CD4-positive, alpha-beta T cell treated with Interleukin-6 at 100 ng/mL for 8 hours (primary cell): ENCODE measurements around the gene TRAM2.

Source experiments
- DNase-seq: peaks from one replicate; pipeline ENCODE4 v3.0.0-alpha.2; 2020; ENCODE audit warnings: mixed read lengths, low spot score

Gene TRAM2

DNA sequence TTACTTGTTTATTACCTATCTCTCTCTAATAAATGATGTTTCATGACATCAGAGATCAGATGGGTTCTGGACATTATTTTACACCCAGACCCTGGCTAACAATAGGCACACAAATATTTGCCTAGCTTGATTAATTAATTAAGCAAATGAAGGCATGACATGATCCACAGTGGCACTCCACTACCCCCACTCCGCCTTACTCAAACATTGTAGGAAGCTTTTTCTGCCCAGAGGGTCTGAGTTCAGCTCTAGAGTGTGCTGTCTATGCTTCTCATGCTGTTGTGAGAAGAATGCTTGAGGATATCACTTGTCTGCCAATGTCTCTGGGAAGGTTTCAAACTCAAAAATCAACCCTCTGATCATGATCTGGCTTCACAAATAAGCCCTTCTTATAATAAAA lies 45.0 kb downstream of the TRAM2 start:
- no peak for DNase-seq

DNA sequence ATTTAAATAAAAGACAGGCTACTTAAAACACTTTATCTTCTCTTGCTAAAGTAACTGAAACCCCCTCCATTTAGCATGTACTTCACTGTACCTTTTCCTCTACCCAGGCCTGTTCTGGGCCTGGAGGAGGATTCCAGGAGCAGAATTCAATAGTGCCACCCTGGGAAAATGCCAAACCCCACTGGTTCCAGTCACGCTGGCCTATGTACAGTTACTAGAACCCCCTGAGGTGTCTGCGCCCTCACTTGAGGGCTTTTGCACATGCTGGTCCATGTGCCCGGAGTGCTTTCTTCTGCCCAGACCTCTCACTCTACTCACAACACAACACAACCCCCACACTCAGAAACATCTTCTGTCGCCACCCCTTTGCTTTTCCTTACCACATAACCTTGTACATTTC lies 45.5 kb downstream of the TRAM2 start:
- no peak for DNase-seq

DNA sequence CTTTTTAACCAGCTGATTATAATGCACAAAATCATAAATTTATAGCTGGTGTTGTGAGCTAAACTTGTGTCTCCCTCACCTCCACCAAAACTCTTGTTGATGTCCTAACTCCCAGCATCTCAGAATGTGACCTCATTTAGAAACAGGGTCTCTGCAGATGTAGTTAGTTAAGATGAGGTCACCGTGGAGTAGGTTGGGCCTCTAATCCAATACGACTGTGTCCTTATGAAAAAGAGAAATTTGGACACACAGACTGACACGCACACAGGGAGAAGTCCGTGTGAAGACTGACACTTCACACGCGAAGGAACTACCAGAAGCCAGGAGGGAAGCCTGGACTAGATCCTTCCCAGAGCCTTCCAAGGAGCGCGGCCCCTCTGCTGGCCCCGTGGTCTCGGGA lies 46.5 kb downstream of the TRAM2 start:
- DNase-seq, result no peak

DNA sequence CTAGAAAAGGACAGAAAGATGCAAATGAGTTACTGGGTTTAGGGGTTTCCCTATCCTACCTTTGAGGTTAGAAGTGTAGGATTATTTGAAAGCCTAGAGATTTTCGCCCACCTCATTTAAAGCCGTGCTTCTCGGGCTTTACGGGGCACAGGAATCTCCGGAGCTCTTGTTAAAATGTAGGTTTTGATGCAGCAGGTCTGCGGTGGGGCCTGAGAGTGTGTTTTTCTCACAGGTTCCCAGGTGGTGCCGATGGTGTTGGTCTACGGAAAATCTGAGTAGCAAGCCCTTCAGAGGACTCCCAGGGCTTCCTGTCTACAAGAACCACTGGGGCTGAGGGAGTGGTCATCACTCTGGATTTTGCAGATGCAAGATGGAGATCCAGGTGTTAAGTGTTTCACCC lies 47.5 kb downstream of the TRAM2 start:
- DNase-seq, result no peak

GRCh38 chr6:52527436-52527835 lies 49.4 kb downstream of the TRAM2 start:
- no peak for DNase-seq

DNA sequence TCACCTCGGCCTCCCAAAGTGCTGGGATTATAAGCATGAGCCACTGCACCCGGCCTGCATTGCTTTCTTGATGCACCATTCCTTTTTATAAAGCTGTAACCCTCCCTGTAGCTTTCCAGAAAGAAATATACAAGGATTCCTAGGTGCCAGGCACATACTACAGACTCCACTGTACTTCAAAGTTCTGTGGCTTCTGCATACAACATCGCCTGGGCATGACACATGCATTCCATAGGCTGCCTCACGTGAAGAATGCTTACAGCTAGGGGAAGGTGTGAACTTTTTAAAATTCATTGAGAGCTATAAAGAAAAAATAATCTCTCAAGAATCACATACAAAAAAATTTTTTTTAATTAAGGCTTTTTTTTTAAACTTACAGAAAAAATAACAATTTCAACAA lies 50.2 kb downstream of the TRAM2 start:
- DNase-seq, result no peak

- DNase-seq, result no peak
Measured at GRCh38 chr6:52524918-52525317, 51.9 kb downstream of the TRAM2 start.

GRCh38 chr6:52523378-52524142 lies 53.3 kb downstream of the TRAM2 start:
- no peak for DNase-seq

- DNase-seq, result no peak
Measured at GRCh38 chr6:52522655-52523054, 54.2 kb downstream of the TRAM2 start.

GRCh38 chr6:52522151-52522626 lies 54.7 kb downstream of the TRAM2 start:
- DNase-seq, result no peak

DNA sequence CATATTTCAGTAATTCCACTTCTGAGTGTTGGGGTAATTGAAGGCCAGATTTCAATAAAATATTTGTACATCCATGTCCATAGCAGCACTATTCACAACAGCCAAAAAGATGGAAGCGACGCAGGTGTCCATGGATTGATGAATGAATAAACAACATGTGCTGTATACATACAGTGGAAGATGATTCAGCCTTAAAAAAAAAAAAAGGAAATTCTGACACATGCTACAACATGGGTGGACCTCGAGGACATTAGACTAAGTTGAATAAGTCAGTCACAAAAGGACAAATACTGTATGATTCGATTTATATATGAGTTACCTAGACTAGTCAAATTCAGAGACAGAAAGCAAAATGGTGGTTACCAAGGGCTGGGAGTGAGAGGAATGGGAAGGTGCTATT lies 57.2 kb downstream of the TRAM2 start:
- no peak for DNase-seq

- DNase-seq, result no peak
Measured at GRCh38 chr6:52518279-52518945, 58.4 kb downstream of the TRAM2 start.

DNA sequence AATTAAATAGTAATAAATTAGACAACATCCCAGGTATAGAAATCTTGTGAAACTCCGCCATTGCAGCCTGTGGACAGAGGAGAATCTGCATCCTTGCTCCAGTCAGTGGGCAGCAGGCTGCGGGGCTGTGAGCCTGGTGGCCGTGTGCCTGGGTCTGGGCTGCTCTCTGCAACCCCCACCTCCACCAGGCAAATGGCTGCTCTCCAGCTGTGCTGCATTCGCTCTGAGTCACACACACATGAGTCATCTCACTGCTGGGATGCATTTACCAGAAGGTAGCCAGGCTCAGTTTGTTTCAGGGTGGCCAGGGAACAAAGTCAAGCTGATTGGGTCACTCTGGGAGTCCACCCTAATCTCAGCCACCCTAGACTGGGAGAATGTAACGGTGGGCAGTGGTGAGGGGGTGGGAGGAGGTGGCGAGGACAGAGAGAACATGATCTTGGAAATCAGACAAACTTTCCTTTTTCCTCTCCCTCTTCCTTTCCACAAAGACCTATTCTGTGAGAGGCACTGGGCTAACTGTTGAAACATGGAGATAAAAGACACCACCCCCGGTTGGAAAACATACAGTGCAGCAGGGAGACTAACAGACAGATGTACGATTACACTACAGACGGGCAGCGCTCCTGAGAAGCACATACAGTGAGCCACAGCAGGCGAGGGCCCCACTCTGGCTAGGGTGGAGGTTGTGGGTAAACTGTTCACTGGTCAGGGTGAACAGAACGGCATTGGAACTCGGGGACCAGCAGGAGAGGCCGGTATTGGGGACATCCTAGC lies 59.2 kb downstream of the TRAM2 start:
- DNase-seq, result no peak

- no peak for DNase-seq
Measured at GRCh38 chr6:52516943-52517342, 59.9 kb downstream of the TRAM2 start.

DNA sequence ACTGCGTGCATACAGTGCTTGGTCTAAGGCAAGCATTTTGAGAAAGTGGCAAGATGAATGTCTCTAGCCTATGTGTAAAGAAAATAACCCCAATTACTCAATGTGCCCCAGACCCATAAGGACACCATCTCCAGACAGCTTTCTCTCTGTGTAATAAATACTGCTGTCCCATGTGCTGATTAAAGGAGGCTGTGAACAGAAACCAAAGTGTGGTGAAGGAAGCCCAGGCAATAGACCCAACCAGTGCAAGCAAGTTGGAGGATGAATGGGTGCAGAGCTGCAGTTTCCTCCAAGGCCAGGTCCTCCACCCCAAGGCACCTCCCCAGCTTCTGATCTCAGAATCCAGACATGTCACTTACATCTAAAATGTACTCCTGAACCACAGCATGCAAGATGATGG lies 60.6 kb downstream of the TRAM2 start:
- no peak for DNase-seq

DNA sequence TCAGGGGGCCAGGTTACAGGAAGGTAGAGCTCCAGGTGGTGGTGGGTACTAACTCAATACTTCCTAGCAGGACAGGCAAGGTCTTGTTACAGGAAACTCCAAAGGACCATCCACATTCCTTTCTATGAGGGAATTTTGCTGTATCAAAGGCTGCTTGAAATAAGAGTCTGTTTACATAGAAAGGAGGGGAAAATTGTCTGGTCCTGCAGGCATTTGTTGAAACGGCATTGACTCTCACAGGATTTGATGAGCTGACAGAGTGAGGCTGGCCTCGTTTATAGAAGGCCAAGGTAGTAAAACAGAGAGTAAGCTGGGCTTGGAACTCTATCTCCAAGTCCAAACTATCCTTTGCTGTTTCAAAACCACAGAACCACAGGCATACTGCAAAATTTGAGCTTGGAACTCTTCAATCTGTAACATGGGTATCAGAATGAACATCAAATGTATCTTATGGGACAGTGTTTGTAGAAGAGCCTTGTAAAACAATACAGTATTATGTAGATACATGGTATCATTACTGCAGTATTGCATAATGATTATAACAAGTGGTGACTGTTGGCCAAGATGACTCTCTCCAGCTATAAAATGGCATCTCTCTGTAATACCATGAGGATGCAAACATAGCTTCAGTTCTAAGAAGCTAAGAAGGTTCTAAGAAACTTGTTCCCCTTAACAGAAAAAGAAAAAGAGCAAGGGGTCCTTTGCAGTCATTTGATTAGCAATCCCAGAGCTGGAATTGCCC lies 61.5 kb downstream of the TRAM2 start:
- no peak for DNase-seq

DNA sequence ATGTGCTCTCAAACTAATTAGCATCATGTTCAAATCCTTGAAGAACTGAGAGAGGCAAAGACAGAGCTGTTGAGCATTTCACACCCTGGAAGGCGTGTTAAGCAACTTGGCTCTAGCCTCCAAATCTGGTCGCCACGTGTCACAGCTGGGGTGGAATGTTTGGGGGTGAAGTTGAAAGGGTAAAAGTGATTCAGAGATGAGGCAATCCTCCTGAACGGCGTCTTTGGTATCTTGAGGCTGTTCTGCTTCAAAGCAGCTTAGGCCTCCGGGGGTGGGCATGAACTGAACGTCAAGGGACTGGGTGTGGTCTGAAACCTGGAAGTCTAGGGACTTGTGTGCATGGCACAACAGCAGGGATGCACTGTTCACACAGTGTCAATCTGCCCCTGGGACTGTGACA lies 62.3 kb downstream of the TRAM2 start:
- no peak for DNase-seq

DNA sequence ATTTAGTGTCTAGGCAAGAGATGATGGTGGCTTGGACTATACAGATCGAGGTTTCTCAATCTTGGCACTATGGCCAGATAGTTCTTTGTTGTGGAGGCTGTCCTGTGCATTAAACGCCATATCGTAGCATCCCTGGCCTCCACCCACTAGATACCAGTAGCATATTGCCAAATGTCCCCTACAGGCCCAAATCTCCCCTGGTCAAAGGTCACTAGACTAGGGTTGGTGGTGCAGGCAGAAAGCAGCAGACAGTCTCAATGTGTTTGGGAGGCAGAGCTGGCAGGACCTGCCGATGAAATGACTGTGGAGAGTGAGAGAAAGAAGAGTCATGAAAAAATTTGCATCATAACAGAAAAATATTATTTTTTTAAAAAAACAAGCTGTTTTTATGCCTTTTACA lies 63.0 kb downstream of the TRAM2 start:
- no peak for DNase-seq

GRCh38 chr6:52513464-52513863 lies 63.4 kb downstream of the TRAM2 start:
- no peak for DNase-seq

GRCh38 chr6:52512199-52512598 lies 64.7 kb downstream of the TRAM2 start:
- no peak for DNase-seq

DNA sequence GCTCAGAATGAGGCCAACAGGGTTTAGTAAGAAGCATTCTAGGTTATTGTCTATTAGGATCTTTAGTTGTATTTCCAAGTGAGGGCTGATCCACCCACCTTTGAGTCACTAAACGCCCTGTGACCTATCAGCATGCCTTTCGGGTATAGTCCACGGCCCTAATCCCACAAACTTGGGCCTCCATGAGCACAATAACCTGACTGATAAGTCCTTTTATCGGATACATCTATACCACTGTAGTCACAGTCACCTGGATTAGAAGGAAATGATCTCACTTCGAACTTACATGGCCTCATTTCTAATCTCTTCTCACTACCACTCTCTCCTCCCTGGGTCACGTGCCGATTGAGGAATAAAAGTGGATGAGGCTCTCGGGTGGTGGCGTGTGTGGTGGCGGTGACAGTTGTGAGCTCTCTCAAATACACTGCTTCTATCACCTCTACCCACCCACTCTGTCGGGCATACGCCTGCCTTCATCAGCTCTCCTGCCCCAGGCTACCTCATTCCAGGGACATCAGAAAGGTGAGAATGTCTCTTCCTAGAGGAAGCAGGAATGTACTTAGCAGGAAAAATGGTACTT lies 65.2 kb downstream of the TRAM2 start:
- no peak for DNase-seq

GRCh38 chr6:52511163-52511562 lies 65.7 kb downstream of the TRAM2 start:
- DNase-seq, result no peak
